Endodermal cell (in vitro differentiated cells): ENCODE measurements around the gene TMEM59L. TPM values are rescaled to one million over a fixed set of nuclear protein-coding genes. Genes with fewer than 3 reads are reported as not detected.

Source experiments
- DNase-seq: peaks from one replicate; pipeline ENCODE4 v3.0.0-alpha.2; 2017
- H3K27ac ChIP-seq: 2 replicates; pipeline ENCODE4 v1.5.1; 2013; ENCODE audit warnings: mild to moderate bottlenecking, low read depth, low read length, moderate library complexity
- H3K27me3 ChIP-seq: 2 replicates; pipeline ENCODE4 v1.6.1; 2013; ENCODE audit warnings: mild to moderate bottlenecking, low read length, moderate library complexity; ENCODE audit not compliant: insufficient read depth, control insufficient read depth, poor library complexity, severe bottlenecking
- H3K36me3 ChIP-seq: 2 replicates; pipeline ENCODE4 v1.7.0; 2013; ENCODE audit warnings: mild to moderate bottlenecking, low read length, moderate library complexity; ENCODE audit not compliant: control insufficient read depth, insufficient read depth
- H3K4me1 ChIP-seq: one replicate; pipeline ENCODE4 v1.7.0; 2013; ENCODE audit warnings: low read length; ENCODE audit not compliant: control insufficient read depth, insufficient read depth
- H3K4me3 ChIP-seq: 2 replicates; pipeline ENCODE4 v1.5.1; 2013; ENCODE audit warnings: mild to moderate bottlenecking, low read length, moderate library complexity
- H3K9ac ChIP-seq: 2 replicates; pipeline ENCODE4 v1.6.1; 2013; ENCODE audit warnings: mild to moderate bottlenecking, low read length, moderate library complexity; ENCODE audit not compliant: poor library complexity, severe bottlenecking; ENCODE audit errors: extremely low read depth
- H3K9me3 ChIP-seq: 2 replicates; pipeline ENCODE4 v1.6.1; 2013; ENCODE audit warnings: mild to moderate bottlenecking, low read length, moderate library complexity; ENCODE audit not compliant: control insufficient read depth
- H3K27ac Mint-ChIP-seq: 2 replicates; pipeline ENCODE4 v1.8.0; 2020; ENCODE audit warnings: mixed read lengths
- H3K27me3 Mint-ChIP-seq: 2 replicates; pipeline ENCODE4 v1.8.0; 2021; ENCODE audit warnings: mild to moderate bottlenecking, mixed read lengths; ENCODE audit not compliant: insufficient read depth
- H3K36me3 Mint-ChIP-seq: 2 replicates; pipeline ENCODE4 v1.8.0; 2020; ENCODE audit warnings: low read depth, mixed read lengths
- H3K4me1 Mint-ChIP-seq: 2 replicates; pipeline ENCODE4 v1.8.0; 2020; ENCODE audit warnings: mixed read lengths
- H3K4me3 Mint-ChIP-seq: 2 replicates; pipeline ENCODE4 v1.8.0; 2020; ENCODE audit warnings: mild to moderate bottlenecking, moderate library complexity, mixed read lengths
- H3K9me3 Mint-ChIP-seq: 2 replicates; pipeline ENCODE4 v1.8.0; 2020; ENCODE audit warnings: mild to moderate bottlenecking, mixed read lengths
- WGBS, 2 experiments: methylation state at CpG; one replicate each; pipeline versions ENCODE4 v1.1.5 to v1.1.7; 2013; ENCODE audit warnings: missing lambda C conversion rate in 2 of 2, mixed read lengths in 1 of 2; ENCODE audit not compliant: insufficient coverage in 1 of 2, insufficient read length in 1 of 2; 5-methylcytosine and 5-hydroxymethylcytosine counted together
- total RNA-seq, 2 donors: library from RNA; stranded (reverse); fragmentation: NEBNext Ultra II Directional in 1 of 2; extraction: Animal tissue kit (Norgen Biotek cat#: 25700) in 1 of 2; gene quantifications; 2 replicates in 1 of 2; 3 replicates in 1 of 2; pipeline ENCODE4 v1.2.1, GENCODE V29; 2021
- TF ChIP-seq, protein P1 (sequence below): fragments of 200-600 bp; sonication (generic); conservative IDR thresholded peaks from 2 replicates; pipeline ENCODE4 v1.5.0; 2021; ENCODE audit warnings: antibody characterized with exemption, mild to moderate bottlenecking

TMEM59L gene
- total RNA-seq, 2 donors from 2014 or later, result 5.0 to 7.2 TPM

DNA sequence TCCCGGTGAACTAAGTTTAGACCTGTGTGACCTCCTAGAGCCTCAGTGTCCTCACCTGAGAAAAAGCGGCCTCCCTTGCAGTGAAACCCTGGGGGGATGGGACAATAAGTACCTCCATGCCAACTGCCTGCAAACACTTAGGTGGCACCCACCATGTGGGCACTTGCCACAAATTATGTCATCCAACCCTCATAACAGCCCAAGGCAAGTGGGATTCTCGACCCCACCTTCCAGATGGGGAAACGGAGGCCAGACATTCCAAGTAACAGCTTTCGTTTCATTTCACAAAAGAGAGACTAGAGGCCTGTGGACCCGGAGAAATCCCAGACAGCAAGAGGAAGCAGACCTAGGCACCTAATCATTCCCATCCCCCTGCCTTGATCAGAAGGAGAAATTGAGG is 17.2 kb upstream of the TMEM59L start:
- no peak overlapping the region for H3K27ac Mint-ChIP-seq
- H3K4me1 Mint-ChIP-seq, result peaks cover 16% of the 10 kb centered on the region
- no peaks in the 10 kb centered on the region for H3K27me3 ChIP-seq
- H3K36me3 Mint-ChIP-seq, result peaks cover 5% of the 10 kb centered on the region
- peaks cover 9% of the 10 kb centered on the region for H3K36me3 ChIP-seq
- no peak overlapping the region for H3K4me3 Mint-ChIP-seq
- no peaks in the 10 kb centered on the region for H3K9me3 Mint-ChIP-seq
- H3K27ac ChIP-seq, result no peak overlapping the region
- H3K4me1 ChIP-seq, result peaks cover 3% of the 10 kb centered on the region
- DNase-seq, result no peak
- H3K27me3 Mint-ChIP-seq, result peaks cover 2% of the 10 kb centered on the region
- TF ChIP-seq, protein P1, sequence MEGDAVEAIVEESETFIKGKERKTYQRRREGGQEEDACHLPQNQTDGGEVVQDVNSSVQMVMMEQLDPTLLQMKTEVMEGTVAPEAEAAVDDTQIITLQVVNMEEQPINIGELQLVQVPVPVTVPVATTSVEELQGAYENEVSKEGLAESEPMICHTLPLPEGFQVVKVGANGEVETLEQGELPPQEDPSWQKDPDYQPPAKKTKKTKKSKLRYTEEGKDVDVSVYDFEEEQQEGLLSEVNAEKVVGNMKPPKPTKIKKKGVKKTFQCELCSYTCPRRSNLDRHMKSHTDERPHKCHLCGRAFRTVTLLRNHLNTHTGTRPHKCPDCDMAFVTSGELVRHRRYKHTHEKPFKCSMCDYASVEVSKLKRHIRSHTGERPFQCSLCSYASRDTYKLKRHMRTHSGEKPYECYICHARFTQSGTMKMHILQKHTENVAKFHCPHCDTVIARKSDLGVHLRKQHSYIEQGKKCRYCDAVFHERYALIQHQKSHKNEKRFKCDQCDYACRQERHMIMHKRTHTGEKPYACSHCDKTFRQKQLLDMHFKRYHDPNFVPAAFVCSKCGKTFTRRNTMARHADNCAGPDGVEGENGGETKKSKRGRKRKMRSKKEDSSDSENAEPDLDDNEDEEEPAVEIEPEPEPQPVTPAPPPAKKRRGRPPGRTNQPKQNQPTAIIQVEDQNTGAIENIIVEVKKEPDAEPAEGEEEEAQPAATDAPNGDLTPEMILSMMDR, result no peak
- H3K4me3 ChIP-seq, result no peak overlapping the region
- WGBS, 2 experiments, result 84 to 85% methylated on average over 2 to 6 of the region's 6 CpGs
- H3K9ac ChIP-seq, result no peak overlapping the region
- H3K9me3 ChIP-seq, result no peaks in the 10 kb centered on the region

DNA sequence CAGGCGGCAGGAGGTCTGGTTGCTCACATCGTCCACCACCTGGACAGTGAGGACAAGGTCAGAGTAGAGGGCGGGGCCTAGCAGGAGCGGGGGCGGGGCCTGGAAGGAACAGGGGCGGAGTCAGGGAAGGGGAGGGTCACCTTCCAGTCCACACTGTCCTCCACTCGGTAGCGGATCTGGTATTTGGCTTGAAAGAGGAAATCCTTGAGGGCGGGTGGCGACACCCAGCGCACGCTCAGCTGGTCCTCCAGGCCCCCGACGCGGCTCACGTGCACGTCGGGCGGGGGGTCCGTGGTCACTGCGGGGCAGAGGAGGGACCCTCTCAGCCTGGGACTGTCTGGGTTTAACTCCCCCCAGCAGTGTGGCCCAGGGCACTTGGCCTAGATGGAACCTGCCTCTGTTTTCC is 15.9 kb upstream of the TMEM59L start:
- DNase-seq, result peak; percentile 94
- H3K27ac ChIP-seq, result no peak overlapping the region
- no peak overlapping the region for H3K4me3 ChIP-seq
- TF ChIP-seq, protein P1, result no peak
- peaks cover 16% of the 10 kb centered on the region for H3K4me1 Mint-ChIP-seq
- no peak overlapping the region for H3K4me3 Mint-ChIP-seq
- H3K36me3 Mint-ChIP-seq, result peaks cover 2% of the 10 kb centered on the region
- H3K9ac ChIP-seq, result no peak overlapping the region
- H3K27me3 Mint-ChIP-seq, result peaks cover 10% of the 10 kb centered on the region
- peaks cover 5% of the 10 kb centered on the region for H3K36me3 ChIP-seq
- H3K9me3 ChIP-seq, result no peaks in the 10 kb centered on the region
- H3K27me3 ChIP-seq, result peaks cover 5% of the 10 kb centered on the region
- H3K9me3 Mint-ChIP-seq, result no peaks in the 10 kb centered on the region
- no peak overlapping the region for H3K27ac Mint-ChIP-seq
- 84 to 90% methylated on average over 4 to 21 of the region's 21 CpGs for WGBS, 2 experiments
- H3K4me1 ChIP-seq, result peaks cover 3% of the 10 kb centered on the region

DNA sequence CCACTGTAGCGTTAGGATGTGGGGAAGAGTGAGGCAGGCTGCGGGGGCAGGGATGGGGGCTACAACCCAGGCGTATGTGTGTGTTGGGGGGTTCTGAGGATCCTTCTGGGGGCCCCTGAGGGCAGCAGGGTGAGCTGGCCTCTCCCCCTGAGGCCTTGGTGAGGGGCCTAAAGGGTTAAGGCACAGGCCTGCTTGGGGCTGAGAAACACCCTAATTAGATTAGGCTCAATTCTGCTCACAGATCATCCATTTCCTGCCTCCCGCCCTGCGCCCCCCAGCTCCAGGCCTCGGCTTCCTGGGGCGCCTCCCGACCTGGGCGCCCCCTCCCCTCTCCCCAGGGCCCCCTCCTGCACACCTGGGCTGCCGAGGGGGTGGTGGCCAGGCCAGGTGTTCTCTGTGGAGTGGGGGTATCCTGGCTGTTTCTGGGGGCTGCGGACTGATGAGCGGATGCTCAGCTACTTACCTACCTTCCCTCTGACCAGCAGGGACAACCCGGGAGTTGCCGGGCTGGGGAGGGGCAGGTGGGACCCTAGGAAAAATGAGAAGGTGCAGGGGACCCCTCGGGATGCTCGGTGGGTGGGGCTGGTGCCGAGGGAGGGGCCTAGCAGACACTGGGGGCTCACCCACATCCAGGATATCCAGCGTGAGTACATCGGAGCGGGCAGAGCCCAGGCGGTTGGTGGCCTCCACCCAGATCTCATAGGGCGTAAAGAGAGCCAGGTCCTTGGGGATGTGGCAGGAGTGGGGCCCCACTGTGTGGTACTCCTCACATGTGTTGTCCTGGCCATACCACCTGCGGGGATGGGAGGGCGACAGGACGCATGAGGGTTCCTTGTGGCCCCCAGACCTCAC is 14.6 kb upstream of the TMEM59L start:
- Mint-ChIP-seq H3K27me3 (peaks cover 20% of the 10 kb centered on the region), H3K36me3 (peaks cover under 1% of the 10 kb centered on the region), H3K27ac (no peak overlapping the region), H3K4me1 (peaks cover 14% of the 10 kb centered on the region), H3K9me3 (no peaks in the 10 kb centered on the region), H3K4me3 (no peak overlapping the region)
- H3K27me3 ChIP-seq, result peaks cover 18% of the 10 kb centered on the region
- H3K27ac ChIP-seq, result no peak overlapping the region
- peak; percentile 58 for DNase-seq
- TF ChIP-seq, protein P1, result no peak
- WGBS, 2 experiments, result 75 to 84% methylated on average over 10 to 24 of the region's 25 CpGs
- H3K36me3 ChIP-seq, result no peaks in the 10 kb centered on the region
- H3K9ac ChIP-seq, result no peak overlapping the region
- H3K4me3 ChIP-seq, result no peak overlapping the region
- no peaks in the 10 kb centered on the region for H3K9me3 ChIP-seq
- peaks cover 3% of the 10 kb centered on the region for H3K4me1 ChIP-seq
